ENCODE results near the gene LOXL1.
"Not testable (repeated sequence)": the region's sequence is repeated elsewhere in the genome, so short reads cannot be mapped to it uniquely, and the experiment has no call there.

LOXL1 gene

DNA sequence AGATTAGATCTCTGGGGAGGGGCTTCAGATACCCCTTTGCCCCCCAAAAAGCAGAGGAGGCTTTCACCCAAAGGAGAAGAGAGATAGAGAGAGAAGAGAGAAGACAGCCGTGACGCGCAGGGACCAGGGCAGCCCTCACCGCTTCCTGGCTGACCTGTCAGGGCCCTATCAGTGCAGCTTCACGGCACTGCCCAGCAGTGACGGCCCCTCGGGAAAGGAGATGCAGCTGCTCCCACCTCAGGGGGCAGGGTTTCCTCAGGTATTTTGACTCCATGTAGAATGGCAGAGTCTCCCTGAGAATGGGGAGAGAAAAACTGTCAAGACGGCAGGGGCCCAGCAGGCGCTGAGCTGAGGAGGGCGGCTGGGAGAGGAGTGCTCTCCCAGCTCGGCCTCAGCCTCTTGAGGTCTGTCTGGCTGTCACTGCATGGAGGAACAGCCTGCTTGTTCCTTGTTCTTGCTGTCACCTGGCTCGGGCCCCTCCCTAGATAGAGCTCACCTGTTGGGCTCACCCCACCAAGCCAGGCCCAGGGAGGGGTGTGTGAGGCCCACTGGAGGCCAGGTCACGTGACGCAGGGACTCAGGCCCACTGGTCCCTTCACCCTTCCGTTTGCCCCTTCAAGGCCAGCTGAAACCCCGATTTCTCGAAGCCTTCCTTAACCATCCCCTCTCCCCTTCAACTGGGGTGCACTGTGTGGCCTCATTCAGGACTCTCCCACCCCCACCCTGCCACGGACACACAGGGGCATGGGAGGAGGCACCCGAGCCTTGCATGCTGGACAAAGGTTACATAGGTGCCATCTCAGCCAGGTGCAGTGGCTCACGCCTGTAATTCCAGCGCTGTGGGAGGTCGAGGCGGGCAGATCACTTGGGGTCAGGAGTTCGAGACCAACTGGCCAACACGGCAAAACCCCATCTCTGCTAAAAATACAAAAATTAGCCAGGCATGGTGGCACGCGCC, 28.2 kb downstream of the LOXL1 start:
- no peak for DNase-seq

DNA sequence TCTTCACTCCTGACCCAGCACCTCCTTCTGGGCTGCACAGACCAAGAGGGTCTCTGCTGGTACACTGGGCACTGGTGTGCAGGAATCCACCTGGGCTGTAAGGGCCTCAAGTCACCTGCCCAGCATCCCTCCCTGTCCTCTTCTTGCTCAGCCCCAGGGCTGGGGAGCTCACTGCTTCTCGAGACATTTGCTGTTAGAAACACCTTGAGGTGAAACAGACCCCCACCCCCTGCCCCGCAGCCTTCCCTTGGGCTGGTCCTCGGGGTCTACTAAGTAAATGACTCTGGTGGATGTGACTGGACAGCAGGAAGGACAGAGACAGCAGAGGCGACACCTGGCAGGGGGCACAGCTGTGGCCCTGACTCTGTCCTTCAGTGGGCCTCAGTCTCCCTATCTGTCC, 29.1 kb downstream of the LOXL1 start:
- no peak for DNase-seq

DNA sequence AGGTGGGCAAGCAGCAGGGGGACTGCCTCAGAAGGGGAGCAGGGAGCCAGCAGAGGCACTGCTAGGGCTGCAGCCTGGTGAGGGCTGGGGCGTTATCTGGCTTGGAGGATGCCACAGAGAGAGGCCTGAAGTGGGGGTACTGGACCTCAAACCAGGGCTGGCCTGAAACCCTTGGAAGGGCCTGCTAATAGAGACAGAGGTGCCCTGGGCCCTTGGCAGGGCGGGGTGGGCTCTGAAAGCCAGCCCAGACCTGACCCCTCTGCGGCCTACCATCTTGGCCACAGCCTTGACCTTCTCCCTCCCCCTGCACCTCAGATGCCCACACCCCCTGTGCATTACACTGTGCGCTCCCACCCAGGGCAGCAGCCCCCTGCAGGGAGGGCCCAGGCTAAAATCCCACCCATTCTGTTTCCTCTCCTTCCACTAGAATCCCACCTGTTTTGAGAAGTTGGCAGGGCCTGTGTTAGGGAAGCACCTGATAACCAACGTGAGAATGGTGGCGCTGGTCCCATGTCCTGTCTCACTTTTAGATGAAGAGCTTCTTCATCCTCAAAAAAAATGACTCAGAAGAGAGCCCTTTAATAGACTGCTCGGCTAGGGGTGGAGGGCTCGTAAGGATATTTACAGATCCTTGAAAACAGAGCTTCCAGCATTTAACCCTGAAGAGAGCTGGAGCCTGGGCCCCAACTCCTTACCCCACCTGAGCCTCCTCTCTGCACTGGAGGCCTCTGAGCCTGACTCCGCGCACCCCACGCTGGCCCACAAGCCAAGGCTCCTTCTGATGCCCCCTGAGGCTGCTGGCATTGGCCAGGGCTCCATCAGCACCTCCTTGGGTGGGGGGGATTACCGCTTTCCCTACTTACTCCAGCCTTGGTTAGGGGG, 29.8 kb downstream of the LOXL1 start:
- DNase-seq, result no peak

DNA sequence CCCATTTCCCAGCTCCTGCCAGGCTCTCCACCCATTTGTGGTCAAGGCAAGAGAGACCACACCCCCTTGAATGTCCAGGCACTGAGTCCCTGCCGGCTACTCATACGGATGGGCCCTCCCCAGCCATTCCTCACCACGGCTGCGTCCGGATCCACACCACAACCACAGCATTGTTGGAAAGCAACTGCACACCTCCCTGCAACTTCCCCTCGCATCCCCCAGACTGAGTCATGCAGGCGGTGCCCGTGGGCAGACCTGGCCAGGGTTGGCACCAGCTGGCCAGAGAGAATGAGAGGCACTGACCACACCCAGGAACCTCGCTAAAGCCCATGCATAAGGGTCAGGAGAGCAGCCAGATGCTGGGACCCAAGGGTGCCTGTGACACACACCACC, 30.5 kb downstream of the LOXL1 start:
- no peak for DNase-seq

DNA sequence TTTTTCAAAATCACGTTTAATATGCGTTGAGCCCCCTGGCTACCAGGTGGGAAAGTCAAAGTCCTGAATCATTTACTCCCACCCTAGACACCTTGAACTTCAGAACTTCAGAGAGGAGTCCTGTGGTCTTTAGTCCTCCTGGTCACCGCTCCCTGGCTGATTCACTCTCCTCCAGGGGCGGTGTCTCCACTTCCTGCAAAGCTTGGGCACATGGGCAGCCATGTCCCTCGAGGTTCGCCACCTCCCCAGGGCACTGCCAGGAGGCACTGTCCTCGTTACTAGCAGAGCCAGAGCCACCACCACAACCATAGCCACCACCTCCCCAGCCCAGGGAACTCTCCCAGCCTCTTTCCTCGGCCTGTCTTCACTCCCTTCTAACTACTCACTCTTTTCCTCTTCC, 31.0 kb downstream of the LOXL1 start:
- no peak for DNase-seq

DNA sequence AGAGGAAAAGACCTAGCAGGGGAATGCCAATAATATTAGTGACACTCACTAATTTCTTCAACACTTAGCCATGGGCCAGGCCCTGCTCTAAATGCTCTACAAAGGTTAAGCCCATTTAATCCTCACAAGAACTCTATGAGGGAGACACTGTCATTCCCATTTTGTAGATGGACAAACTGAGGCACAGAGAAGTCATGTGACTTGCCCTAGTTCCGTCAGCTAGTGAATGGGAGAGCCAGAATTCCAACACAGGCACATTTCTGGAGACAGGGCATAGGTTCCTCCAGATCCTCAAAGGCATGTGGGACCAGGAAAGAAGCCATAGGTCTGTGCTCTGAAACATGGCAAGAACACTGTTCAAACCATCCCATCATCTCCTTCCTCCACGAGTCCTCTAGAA, 31.5 kb downstream of the LOXL1 start:
- no peak for DNase-seq

DNA sequence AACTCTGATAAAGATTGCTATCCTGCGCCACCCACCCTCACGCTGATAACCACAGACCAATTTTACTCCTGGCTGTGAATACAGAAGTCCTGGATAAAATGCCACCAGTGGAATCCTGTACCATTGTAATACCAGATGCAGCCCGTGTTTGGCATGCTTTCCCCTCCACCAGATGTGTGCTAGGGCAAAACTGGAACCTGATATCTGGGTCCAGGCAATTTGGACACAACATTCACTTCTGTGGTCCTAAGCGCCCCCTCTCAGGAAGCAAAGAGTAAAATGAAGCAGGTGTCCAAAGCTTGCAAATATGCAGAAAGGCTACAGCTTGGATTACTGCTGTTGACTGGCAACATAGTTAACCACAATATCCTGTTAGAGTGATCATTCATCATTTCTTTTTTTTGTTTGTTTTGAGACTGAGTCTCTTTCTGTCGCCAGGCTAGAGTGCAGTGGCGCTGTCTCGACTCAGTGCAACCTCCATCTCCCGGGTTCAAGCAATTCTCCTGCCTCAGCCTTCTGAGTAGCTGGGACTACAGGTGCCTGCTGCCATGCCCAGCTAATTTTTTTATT, 32.8 kb downstream of the LOXL1 start:
- no peak for DNase-seq

DNA sequence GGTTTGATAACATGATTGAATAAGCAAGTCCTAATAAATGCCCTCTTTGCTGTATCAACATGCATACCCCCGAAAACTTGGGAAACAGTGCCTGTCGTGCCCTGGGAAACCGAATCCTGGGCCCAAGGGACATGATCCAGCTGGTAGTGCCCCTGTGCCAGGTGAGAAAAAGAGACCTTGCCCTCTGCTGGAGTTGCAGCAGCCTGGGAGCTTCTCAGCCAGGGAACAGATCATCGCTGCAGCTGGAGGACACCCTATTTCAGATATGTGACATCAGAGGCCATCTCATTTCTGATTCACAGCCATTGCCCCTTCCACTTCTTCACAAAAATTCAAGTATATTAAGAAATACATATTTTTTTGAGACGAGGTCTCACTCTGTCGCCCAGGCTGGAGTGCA, 33.5 kb downstream of the LOXL1 start:
- no peak for DNase-seq

DNA sequence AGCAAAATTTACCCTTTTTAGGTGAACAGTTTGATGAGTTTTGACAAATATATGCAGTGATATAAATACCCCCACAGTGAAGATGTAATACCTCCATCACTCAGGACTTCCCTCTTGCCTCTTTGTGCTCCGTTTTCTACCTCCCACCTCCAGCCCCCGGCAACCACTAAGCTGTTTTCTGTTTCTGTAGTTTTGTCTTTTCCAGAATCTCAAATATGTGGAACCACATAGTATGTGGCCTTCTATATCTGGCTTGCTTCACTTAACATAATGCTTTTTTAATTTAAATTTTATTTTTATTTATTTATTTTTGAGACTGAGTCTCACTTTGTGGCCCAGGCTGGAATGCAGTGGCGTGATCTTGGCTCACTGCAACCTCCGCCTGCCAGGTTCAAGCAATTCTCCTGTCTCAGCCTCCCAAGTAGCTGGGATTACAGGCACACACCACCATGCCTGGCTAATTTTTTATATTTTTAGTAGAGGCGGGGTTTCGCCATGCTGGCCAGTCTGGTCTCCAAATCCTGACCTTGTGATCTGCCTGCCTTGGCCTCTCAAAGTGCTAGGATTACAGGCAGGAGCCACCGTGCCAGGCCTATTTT, 34.3 kb downstream of the LOXL1 start:
- DNase-seq, result not testable (repeated sequence)

DNA sequence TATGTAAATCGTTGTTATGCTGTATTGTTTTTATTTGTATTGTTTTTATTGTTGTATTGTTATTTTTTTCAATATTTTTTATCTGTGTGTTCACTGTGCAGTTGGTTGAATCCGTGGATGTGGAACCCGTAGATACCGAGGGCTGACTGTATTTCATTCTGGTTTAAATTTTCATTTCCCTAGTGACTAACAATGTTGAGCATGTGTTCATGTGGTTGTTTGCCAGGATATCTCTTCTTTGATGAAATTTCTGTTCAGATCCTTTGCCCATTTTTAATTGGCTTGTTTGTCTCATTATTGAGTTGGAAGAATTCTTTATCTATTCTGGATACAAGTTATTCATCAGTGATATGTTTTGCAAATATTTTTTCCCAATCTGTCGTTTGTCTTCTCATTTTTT, 36.2 kb downstream of the LOXL1 start:
- no peak for DNase-seq

DNA sequence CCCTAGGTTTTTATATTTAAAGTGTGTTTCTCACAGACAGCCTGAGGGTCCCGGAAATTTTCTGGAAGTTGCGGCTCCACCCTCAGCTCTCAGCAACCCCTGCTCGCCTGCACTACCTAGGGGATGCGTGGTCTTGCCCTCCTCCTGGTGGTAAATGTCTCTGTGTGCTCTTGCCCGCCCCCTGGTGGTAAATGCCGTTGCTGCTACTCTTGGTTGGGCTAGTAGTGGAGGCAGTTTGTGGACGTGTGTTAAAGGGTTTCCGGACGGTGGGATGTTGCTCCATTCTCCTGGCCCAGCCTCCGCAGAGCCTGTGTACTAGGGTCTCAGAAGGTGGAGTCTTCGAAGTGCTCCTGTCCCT, 38.5 kb downstream of the LOXL1 start:
- DNase-seq, result peak; percentile 25

DNA sequence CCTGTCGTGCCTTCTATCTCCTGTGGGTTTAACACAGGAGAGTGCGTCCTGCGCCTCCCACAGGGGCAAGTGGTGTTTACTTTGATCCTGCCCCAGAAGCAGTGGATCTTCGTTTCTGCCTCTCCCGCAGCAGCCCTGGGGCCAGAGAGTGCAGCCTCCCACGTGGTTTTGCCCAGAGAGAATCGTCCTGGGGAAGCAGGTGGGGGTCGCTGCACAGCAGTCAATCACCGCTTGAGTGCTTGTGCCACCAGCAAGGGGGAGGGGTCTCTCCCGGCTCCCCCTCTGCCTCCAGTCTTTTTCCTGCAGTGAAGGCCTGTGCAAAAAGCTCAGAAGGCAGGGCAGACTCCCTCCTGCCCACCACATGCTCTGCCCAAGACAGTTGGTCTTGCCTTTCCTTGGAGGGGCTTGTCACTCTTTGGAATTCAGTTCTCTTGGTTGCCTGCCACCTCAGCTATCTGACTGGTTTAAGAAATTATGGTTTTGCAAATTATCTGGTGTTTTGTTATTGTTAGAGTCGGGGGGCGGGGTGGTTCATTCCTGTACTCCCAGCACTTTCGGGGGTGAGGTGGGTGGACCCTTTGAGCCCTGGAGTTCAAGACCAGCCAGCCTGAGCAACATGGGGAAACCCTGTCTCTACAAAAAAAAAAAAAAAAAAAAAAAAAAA, 39.0 kb downstream of the LOXL1 start:
- DNase-seq, result no peak

DNA sequence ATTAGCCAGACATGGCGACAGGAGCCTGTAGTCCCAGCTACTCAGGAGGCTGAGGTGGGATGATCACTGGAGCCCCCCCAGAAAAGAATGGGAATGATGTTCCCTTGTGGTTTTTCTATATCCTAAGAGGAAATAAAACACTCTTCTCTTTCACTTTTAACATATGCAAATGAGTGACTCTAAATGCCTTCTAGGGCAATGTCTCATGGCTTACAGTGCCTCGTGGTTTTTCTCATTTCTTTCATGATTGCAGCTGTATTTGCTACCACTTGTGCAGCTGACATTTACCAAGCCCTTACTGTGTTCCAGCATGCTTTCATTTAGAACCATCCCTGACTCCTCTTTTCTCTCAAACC, 39.5 kb downstream of the LOXL1 start:
- DNase-seq, result no peak

DNA sequence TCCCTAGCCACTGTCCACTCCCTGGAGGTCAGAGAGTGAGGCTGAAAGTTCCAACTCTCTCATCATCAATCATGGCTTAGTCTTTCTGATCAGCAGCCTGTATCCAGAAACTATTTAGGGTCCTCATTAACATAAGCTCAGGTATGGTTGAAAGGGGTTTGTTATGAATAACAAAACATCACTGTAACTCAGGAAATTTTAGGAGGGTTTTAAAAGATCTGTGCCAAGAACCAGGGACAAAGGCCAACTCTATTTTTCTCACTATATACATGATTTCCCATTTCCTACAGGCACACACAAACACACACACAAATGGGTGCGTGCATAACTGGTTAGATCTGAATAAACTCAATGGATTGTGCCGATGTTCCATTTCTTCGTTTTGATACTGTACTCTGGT, 42.2 kb downstream of the LOXL1 start:
- DNase-seq, result no peak

DNA sequence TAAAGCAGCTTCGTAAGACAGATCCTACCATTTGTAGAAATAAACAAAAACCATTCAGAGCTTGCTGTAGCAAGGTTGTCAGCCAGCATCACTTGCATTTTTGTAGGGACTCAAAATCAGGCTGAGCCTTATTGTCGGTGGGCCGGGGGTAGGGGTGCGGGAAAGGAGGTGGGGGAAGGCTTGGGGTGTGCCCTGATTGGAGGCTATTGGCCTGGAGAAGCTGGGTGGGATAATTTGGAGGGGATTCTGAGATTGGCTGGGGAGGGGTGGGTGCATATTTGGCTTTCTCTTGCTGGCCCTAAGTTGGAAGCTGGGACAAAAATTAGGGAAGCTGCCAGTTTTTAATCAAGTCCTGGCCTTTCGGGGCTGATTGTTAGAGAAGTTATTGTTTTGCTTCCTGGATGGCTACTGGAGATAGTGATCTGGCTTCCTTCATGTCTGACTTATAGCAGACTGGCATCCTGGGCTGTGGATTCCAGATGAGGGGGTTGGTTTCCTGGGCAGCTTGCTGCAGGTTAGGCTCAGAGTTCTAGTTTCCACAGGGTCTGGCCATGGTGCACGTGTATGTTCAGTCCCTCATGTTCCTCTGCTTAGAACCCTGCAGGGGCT, 43.0 kb downstream of the LOXL1 start:
- no peak for DNase-seq

DNA sequence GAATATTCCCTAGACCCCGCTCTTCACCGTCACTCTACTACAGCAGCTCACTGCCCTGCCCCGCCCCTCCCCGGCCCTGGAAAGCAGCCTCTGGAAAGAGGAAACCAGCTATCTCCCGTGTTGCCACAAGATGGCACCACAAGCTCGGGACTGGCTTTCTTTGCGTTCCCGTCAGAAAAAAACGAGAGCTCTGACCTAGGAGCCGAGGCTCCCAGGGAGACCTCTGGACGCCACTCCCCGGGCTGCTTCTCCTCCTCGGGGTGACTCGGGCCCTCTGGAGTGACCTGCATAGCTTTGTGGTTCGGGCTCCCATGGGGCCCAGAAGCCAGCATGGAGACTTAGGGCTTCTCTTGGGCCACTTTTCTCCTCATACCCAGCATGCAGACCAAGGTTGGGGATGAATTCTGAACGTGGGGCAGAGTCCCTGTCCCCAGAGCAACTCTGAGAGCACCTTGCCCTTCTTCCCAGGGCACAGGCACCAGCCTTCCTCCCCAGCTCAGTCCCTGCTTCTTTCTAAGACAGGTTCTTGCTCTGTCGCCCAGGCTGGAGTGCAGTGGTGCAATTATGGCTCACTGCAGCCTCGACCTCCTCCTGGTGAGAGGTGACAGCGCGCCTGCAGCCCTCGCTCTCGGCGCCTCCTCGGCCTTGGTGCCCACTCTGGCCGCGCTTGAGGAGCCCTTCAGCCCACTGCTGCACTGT, 46.9 kb downstream of the LOXL1 start:
- no peak for DNase-seq

DNA sequence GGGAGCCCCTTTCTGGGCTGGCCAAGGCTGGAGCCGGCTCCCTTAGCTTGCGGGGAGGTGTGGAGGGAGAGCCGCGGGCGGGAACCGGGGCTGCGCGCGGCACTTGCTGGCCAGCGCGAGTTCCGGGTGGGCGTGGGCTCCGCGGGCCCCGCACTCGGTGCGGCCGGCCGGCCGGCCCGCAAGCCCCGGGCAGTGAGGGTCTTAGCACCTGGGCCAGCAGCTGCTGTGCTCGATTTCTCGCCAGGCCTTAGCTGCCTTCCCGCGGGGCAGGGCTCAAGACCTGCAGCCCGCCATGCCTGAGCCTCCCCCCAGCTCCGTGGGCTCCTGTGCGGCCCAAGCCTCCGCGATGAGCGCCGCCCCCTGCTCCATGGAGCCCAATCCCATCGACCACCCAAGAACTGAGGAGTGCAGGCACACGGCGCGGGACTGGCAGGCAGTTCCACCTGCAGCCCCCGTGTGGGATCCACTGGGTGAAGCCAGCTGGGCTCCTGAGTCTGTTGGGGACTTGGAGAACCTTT, 47.5 kb downstream of the LOXL1 start:
- not testable (repeated sequence) for DNase-seq

DNA sequence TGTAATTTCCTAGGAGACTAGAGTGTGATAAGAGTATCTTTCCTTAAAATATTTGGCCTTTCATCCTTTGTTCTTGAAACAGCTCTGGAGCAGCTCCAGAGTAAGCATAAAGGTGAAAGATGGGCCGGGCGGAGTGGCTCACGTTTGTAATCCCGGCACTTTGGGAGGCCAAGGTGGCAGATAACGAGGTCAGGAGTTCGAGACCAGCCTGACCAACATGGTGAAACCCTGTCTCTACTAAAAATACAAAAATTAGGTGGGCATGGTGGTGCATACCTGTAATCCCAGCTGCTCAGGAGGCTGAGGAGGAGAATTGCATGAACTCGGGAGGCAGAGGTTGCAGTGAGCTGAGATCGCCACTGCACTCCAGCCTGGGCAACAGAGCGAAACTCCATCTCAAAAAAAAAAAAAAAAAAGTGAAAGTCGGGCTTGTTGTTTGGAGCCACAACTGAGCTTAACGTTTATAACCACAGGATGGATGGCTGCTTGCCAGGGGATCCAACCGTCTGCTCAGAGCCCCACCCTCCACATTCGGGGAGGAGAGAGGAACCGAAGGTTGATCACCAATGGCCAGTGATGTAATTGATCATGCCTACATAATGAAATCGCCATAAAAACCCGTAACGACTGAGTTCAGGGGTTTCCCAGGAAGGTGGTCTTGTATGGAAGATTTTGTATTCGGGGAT, 49.3 kb downstream of the LOXL1 start:
- not testable (repeated sequence) for DNase-seq

DNA sequence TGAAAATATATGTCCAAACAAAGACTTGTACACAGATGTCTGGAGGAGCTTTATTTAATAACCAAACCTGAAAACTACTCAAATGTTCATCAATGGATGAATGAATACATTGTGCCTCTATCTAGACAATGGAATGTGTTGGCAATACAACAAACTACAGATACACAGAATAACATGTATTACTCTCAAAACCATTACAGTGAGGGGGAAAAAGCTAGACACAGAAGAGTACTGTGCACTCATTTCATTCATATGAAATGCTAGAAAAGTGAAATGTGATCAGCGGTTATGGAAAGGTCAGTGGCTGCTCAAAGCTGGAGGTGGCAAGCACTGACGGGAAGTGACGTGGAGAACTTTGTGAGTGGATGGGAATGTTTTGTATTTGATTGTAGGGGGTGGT, 52.6 kb downstream of the LOXL1 start:
- DNase-seq, result no peak

DNA sequence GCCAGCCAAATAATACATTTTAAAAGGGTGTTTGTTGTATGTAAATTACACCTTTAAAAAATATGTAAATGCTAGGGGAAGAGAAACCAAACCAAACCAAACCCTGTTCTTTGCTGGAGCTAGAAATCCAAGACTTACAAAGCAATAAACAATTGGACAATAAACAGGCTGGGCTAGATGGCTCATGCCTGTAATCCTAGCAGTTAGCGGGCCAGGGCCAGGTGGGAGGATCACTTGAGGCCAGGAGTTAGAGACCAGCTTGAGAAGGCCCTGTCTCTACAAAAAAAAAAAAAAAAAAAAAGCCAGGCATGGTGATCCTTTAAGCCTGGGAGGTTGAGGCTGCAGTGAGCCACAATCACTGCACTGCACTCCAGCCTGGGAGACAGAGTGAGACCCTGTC, 53.4 kb downstream of the LOXL1 start:
- no peak for DNase-seq

DNA sequence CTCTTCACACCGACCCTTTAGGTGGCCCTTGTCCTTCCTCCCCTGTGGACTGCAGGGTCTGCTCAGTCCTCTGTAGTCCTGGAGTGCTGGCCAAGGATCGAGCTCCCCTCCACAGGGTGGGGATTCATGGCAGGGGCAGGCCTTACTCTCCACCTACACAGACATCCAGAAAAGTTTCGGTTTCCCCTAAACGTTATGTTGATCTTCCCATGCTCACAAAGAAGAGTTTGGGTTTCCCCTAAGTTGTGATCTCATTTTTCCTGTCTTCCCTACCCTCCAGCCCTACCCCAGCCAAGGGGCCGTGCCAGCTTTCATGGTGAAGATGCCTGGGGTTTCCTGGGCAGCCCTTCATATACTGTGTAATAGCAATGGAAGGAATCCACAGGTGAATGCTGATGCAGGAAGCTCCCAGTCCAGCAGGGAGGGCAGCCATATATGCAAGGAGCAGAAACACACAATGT, 55.5 kb downstream of the LOXL1 start:
- no peak for DNase-seq

Measured in SIG-M5 (cell line).